Activated naive CD8-positive, alpha-beta T cell treated with anti-CD3 and anti-CD28 coated beads, Interleukin-2, amount 10 ng/mL, durations not matched to agents 7 days and 5 days (primary cell): Measurements from ENCODE around the gene ASCC2. TPM values are rescaled to one million over a fixed set of nuclear protein-coding genes. Genes with fewer than 3 reads are reported as not detected.

Experiments
- ATAC-seq: fragments of 150-1000 bp; cut with Tn5 transposase; one replicate; pipeline ENCODE4 v1.10.0; 2021; ENCODE audit warnings: low read depth, moderate library complexity
- POLR2A ChIA-PET: fragments of 350-600 bp; sonication (Branson Sonifier 250); formaldehyde crosslinking; loops from one replicate; lab custom pipeline; 2021; ENCODE audit warnings: antibody characterized with exemption; lab: Charles Lee
- DNase-seq: peaks from one replicate; pipeline ENCODE4 v3.0.0; 2021
- H3K27ac Mint-ChIP-seq: one replicate; pipeline ENCODE4 v1.8.0; 2022; ENCODE audit warnings: mild to moderate bottlenecking, mixed read lengths
- H3K27me3 Mint-ChIP-seq: one replicate; pipeline ENCODE4 v1.8.0; 2022; ENCODE audit warnings: mild to moderate bottlenecking, moderate library complexity, mixed read lengths
- H3K36me3 Mint-ChIP-seq: one replicate; pipeline ENCODE4 v1.8.0; 2021; ENCODE audit warnings: mild to moderate bottlenecking, mixed read lengths
- H3K4me1 Mint-ChIP-seq: one replicate; pipeline ENCODE4 v1.8.0; 2021; ENCODE audit warnings: mixed read lengths
- H3K4me3 Mint-ChIP-seq: one replicate; pipeline ENCODE4 v1.8.0; 2022; ENCODE audit warnings: mild to moderate bottlenecking, moderate library complexity, mixed read lengths
- H3K9me3 Mint-ChIP-seq: one replicate; pipeline ENCODE4 v1.8.0; 2021; ENCODE audit warnings: mixed read lengths
- total RNA-seq, 2 experiments: library from RNA; stranded (reverse); gene quantifications; one replicate each; pipeline ENCODE4 v1.2.3, GENCODE V29; 2021

ASCC2 gene
- total RNA-seq, 2 experiments from 2014 or later = 88.6 to 91.5 TPM

GRCh38 chr22:29806196-29806595, 31.9 kb downstream of the ASCC2 start:
- no peak for DNase-seq
- Mint-ChIP-seq H3K4me3 (no peak overlapping the region), H3K4me1 (no peaks in the 10 kb centered on the region), H3K27me3 (no peaks in the 10 kb centered on the region), H3K36me3 (peaks cover 16% of the 10 kb centered on the region), H3K27ac (no peak overlapping the region), H3K9me3 (no peaks in the 10 kb centered on the region)
- no peak for ATAC-seq
- POLR2A ChIA-PET = no interaction called here

- Mint-ChIP-seq H3K4me1 (no peaks in the 10 kb centered on the region), H3K4me3 (no peak overlapping the region), H3K36me3 (peaks cover 24% of the 10 kb centered on the region), H3K9me3 (no peaks in the 10 kb centered on the region), H3K27ac (no peak overlapping the region), H3K27me3 (no peaks in the 10 kb centered on the region)
- POLR2A ChIA-PET = no interaction called here
- no peak for ATAC-seq
- DNase-seq = no peak
Measured at GRCh38 chr22:29804985-29805384, 33.1 kb downstream of the ASCC2 start.

- DNase-seq (no peak), ATAC-seq (no peak)
- Mint-ChIP-seq H3K9me3 (no peaks in the 10 kb centered on the region), H3K36me3 (peaks cover 27% of the 10 kb centered on the region), H3K4me1 (peaks cover 10% of the 10 kb centered on the region), H3K27ac (no peak overlapping the region), H3K27me3 (no peaks in the 10 kb centered on the region), H3K4me3 (no peak overlapping the region)
- POLR2A ChIA-PET = no interaction called here
Measured at GRCh38 chr22:29803190-29803589, 34.9 kb downstream of the ASCC2 start.

- Mint-ChIP-seq H3K27ac (no peak overlapping the region), H3K36me3 (peaks cover 25% of the 10 kb centered on the region)
- ATAC-seq = no peak
Measured at GRCh38 chr22:29801796-29802195, 36.3 kb downstream of the ASCC2 start.

GRCh38 chr22:29801153-29801552, 36.9 kb downstream of the ASCC2 start:
- peaks cover 25% of the 10 kb centered on the region for H3K36me3 Mint-ChIP-seq
- no peak for DNase-seq
- ATAC-seq = no peak
- H3K4me3 Mint-ChIP-seq = no peak overlapping the region
- POLR2A ChIA-PET = no interaction called here
- H3K9me3 Mint-ChIP-seq = no peaks in the 10 kb centered on the region
- H3K4me1 Mint-ChIP-seq = peaks cover 19% of the 10 kb centered on the region
- H3K27ac Mint-ChIP-seq = no peak overlapping the region
- H3K27me3 Mint-ChIP-seq = no peaks in the 10 kb centered on the region

More at GRCh38 chr22:29801796-29802195, 36.3 kb downstream of the ASCC2 start:
- Mint-ChIP-seq H3K4me3 (no peak overlapping the region), H3K9me3 (no peaks in the 10 kb centered on the region), H3K4me1 (peaks cover 19% of the 10 kb centered on the region), H3K27me3 (no peaks in the 10 kb centered on the region)
- no peak for DNase-seq
- POLR2A ChIA-PET = no interaction called here

- Mint-ChIP-seq H3K4me1 (peaks cover 19% of the 10 kb centered on the region), H3K9me3 (no peaks in the 10 kb centered on the region), H3K4me3 (no peak overlapping the region), H3K36me3 (peaks cover 23% of the 10 kb centered on the region), H3K27ac (no peak overlapping the region), H3K27me3 (no peaks in the 10 kb centered on the region)
- POLR2A ChIA-PET = no interaction called here
- DNase-seq (no peak), ATAC-seq (no peak)
Measured at GRCh38 chr22:29799217-29799680, 38.8 kb downstream of the ASCC2 start.

GRCh38 chr22:29798801-29799200, 39.3 kb downstream of the ASCC2 start:
- Mint-ChIP-seq H3K4me3 (no peak overlapping the region), H3K36me3 (peaks cover 23% of the 10 kb centered on the region), H3K9me3 (no peaks in the 10 kb centered on the region), H3K27me3 (no peaks in the 10 kb centered on the region), H3K27ac (peak overlapping the region; percentile 78), H3K4me1 (peaks cover 19% of the 10 kb centered on the region)
- no peak for ATAC-seq
- POLR2A ChIA-PET = no interaction called here
- no peak for DNase-seq

- H3K4me3 Mint-ChIP-seq = no peak overlapping the region
- no peaks in the 10 kb centered on the region for H3K27me3 Mint-ChIP-seq
- H3K4me1 Mint-ChIP-seq = peaks cover 19% of the 10 kb centered on the region
- no peak for DNase-seq
- peak overlapping the region; percentile 78 for H3K27ac Mint-ChIP-seq
- H3K36me3 Mint-ChIP-seq = peaks cover 20% of the 10 kb centered on the region
- POLR2A ChIA-PET = no interaction called here
- no peak for ATAC-seq
- H3K9me3 Mint-ChIP-seq = no peaks in the 10 kb centered on the region
Measured at GRCh38 chr22:29798318-29798717, 39.8 kb downstream of the ASCC2 start.

- POLR2A ChIA-PET = interaction anchor here (0.7 kb wide), 1 partner anchor 254 kb away, joined by 4 read pairs; no protein-coding TSS in a partner anchor
- peaks cover 22% of the 10 kb centered on the region for H3K36me3 Mint-ChIP-seq
- ATAC-seq (peak; percentile 49), DNase-seq (no peak)
- no peak overlapping the region for H3K4me3 Mint-ChIP-seq
- peaks cover 19% of the 10 kb centered on the region for H3K4me1 Mint-ChIP-seq
- no peaks in the 10 kb centered on the region for H3K27me3 Mint-ChIP-seq
- H3K27ac Mint-ChIP-seq = peak overlapping the region; percentile 54
- no peaks in the 10 kb centered on the region for H3K9me3 Mint-ChIP-seq
Measured at GRCh38 chr22:29797351-29797750, 40.7 kb downstream of the ASCC2 start.

GRCh38 chr22:29795663-29796062, 42.4 kb downstream of the ASCC2 start:
- H3K27ac Mint-ChIP-seq = no peak overlapping the region

GRCh38 chr22:29793396-29793795, 44.7 kb downstream of the ASCC2 start:
- Mint-ChIP-seq H3K36me3 (peaks cover 10% of the 10 kb centered on the region), H3K27ac (no peak overlapping the region), H3K4me3 (no peak overlapping the region), H3K27me3 (no peaks in the 10 kb centered on the region), H3K4me1 (peaks cover 12% of the 10 kb centered on the region), H3K9me3 (no peaks in the 10 kb centered on the region)
- POLR2A ChIA-PET = no interaction called here
- DNase-seq (no peak), ATAC-seq (no peak)

More at GRCh38 chr22:29795663-29796062, 42.4 kb downstream of the ASCC2 start:
- H3K27me3 Mint-ChIP-seq = no peaks in the 10 kb centered on the region
- ATAC-seq = no peak
- DNase-seq = no peak
- peaks cover 19% of the 10 kb centered on the region for H3K4me1 Mint-ChIP-seq
- H3K36me3 Mint-ChIP-seq = peaks cover 16% of the 10 kb centered on the region
- no peak overlapping the region for H3K4me3 Mint-ChIP-seq
- H3K9me3 Mint-ChIP-seq = no peaks in the 10 kb centered on the region
- POLR2A ChIA-PET = no interaction called here

- Mint-ChIP-seq H3K9me3 (no peaks in the 10 kb centered on the region), H3K4me1 (no peaks in the 10 kb centered on the region), H3K27me3 (no peaks in the 10 kb centered on the region), H3K27ac (no peak overlapping the region), H3K36me3 (peaks cover 10% of the 10 kb centered on the region), H3K4me3 (no peak overlapping the region)
- POLR2A ChIA-PET = no interaction called here
- no peak for ATAC-seq
- DNase-seq = no peak
Measured at GRCh38 chr22:29790061-29790460, 48.0 kb downstream of the ASCC2 start.

GRCh38 chr22:29788339-29789279, 49.5 kb downstream of the ASCC2 start:
- POLR2A ChIA-PET = no interaction called here
- no peak for ATAC-seq
- H3K4me1 Mint-ChIP-seq = no peaks in the 10 kb centered on the region
- DNase-seq = no peak
- H3K27me3 Mint-ChIP-seq = no peaks in the 10 kb centered on the region
- no peaks in the 10 kb centered on the region for H3K9me3 Mint-ChIP-seq
- no peak overlapping the region for H3K27ac Mint-ChIP-seq
- H3K36me3 Mint-ChIP-seq = peaks cover 10% of the 10 kb centered on the region
- no peak overlapping the region for H3K4me3 Mint-ChIP-seq
